ENCODE results near the gene SND1. TPM values are rescaled to one million over a fixed set of nuclear protein-coding genes. Genes with fewer than 3 reads are reported as not detected.

Gene SND1
- total and polyA plus RNA-seq, 2 donors (not counting 1 experiment from before 2014, with no cell fraction given), result 137 to 174 TPM

- H3K9ac ChIP-seq (ENCODE audit: insufficient read depth, low read length), result no peak overlapping the region
- no peak overlapping the region for H3K4me2 ChIP-seq (ENCODE audit: extremely low read depth, insufficient read depth, low read length)
- H2AFZ ChIP-seq (ENCODE audit: low read length), result no peak overlapping the region
- H4K20me1 ChIP-seq (ENCODE audit: control insufficient read depth, extremely low read depth, insufficient read depth, low read length), result no peaks in the 10 kb centered on the region
- no peaks in the 10 kb centered on the region for H3K36me3 ChIP-seq (ENCODE audit: control insufficient read depth, insufficient read depth, low read length)
- no peak overlapping the region for H3K4me3 ChIP-seq (replicated peaks in 1 of 4; ENCODE audit: control extremely low read depth in 1 of 4, insufficient read depth in 1 of 4, low read depth in 3 of 4, low read length in 4 of 4)
- H3K4me1 ChIP-seq (ENCODE audit: control insufficient read depth, extremely low read depth, insufficient read depth, low read length), result peaks cover 7% of the 10 kb centered on the region
- no peak for DNase-seq (ENCODE audit: low read depth in 2 of 2)
- no peaks in the 10 kb centered on the region for H3K79me2 ChIP-seq (ENCODE audit: control insufficient read depth, insufficient read depth, low read length)
- H3K27me3 ChIP-seq (ENCODE audit: control insufficient read depth, insufficient read depth, low read length), result no peaks in the 10 kb centered on the region
- H3K27ac ChIP-seq (ENCODE audit: insufficient read depth, low read length), result no peak overlapping the region
- TF ChIP-seq EZH2 (IDR thresholded peaks at IDR 0.05; ENCODE audit: low read length, missing control alignments), result no peak
- H3K9me3 ChIP-seq (ENCODE audit: control insufficient read depth, insufficient read depth, low read depth, low read length), result no peaks in the 10 kb centered on the region
Measured at GRCh38 chr7:127888411-127888810, 236.4 kb downstream of the SND1 start.

GRCh38 chr7:127888825-127889224 lies 236.8 kb downstream of the SND1 start:
- no peak overlapping the region for H3K27ac ChIP-seq (ENCODE audit: insufficient read depth, low read length)
- H3K9me3 ChIP-seq (ENCODE audit: control insufficient read depth, insufficient read depth, low read depth, low read length), result no peaks in the 10 kb centered on the region
- no peak overlapping the region for H3K9ac ChIP-seq (ENCODE audit: insufficient read depth, low read length)
- TF ChIP-seq EZH2 (IDR thresholded peaks at IDR 0.05; ENCODE audit: low read length, missing control alignments) (no peak), CTCF (conservative IDR thresholded peaks at IDR 0.05 in 1 of 2, IDR thresholded peaks at IDR 0.05 in 1 of 2; ENCODE audit: low read depth in 1 of 2, low read length in 2 of 2) (no peak)
- H3K36me3 ChIP-seq (ENCODE audit: control insufficient read depth, insufficient read depth, low read length), result no peaks in the 10 kb centered on the region
- no peak overlapping the region for H2AFZ ChIP-seq (ENCODE audit: low read length)
- no peaks in the 10 kb centered on the region for H3K27me3 ChIP-seq (ENCODE audit: control insufficient read depth, insufficient read depth, low read length)
- H4K20me1 ChIP-seq (ENCODE audit: control insufficient read depth, extremely low read depth, insufficient read depth, low read length), result no peaks in the 10 kb centered on the region
- H3K4me3 ChIP-seq (replicated peaks in 1 of 4; ENCODE audit: control extremely low read depth in 1 of 4, insufficient read depth in 1 of 4, low read depth in 3 of 4, low read length in 4 of 4), result no peak overlapping the region
- H3K4me1 ChIP-seq (ENCODE audit: control insufficient read depth, extremely low read depth, insufficient read depth, low read length), result peaks cover 7% of the 10 kb centered on the region
- no peak overlapping the region for H3K4me2 ChIP-seq (ENCODE audit: extremely low read depth, insufficient read depth, low read length)
- no peaks in the 10 kb centered on the region for H3K79me2 ChIP-seq (ENCODE audit: control insufficient read depth, insufficient read depth, low read length)
- DNase-seq (ENCODE audit: low read depth in 2 of 2), result no peak

- H3K36me3 ChIP-seq (ENCODE audit: control insufficient read depth, insufficient read depth, low read length), result no peaks in the 10 kb centered on the region
- H3K4me2 ChIP-seq (ENCODE audit: extremely low read depth, insufficient read depth, low read length), result no peak overlapping the region
- H3K4me3 ChIP-seq (replicated peaks in 1 of 4; ENCODE audit: control extremely low read depth in 1 of 4, insufficient read depth in 1 of 4, low read depth in 3 of 4, low read length in 4 of 4), result no peak overlapping the region
- no peaks in the 10 kb centered on the region for H3K9me3 ChIP-seq (ENCODE audit: control insufficient read depth, insufficient read depth, low read depth, low read length)
- H3K9ac ChIP-seq (ENCODE audit: insufficient read depth, low read length), result no peak overlapping the region
- no peak overlapping the region for H2AFZ ChIP-seq (ENCODE audit: low read length)
- peaks cover 7% of the 10 kb centered on the region for H3K4me1 ChIP-seq (ENCODE audit: control insufficient read depth, extremely low read depth, insufficient read depth, low read length)
- H3K27me3 ChIP-seq (ENCODE audit: control insufficient read depth, insufficient read depth, low read length), result no peaks in the 10 kb centered on the region
- no peak overlapping the region for H3K27ac ChIP-seq (ENCODE audit: insufficient read depth, low read length)
- TF ChIP-seq CTCF (conservative IDR thresholded peaks at IDR 0.05 in 1 of 2, IDR thresholded peaks at IDR 0.05 in 1 of 2; ENCODE audit: low read depth in 1 of 2, low read length in 2 of 2) (no peak), EZH2 (IDR thresholded peaks at IDR 0.05; ENCODE audit: low read length, missing control alignments) (no peak)
- no peaks in the 10 kb centered on the region for H4K20me1 ChIP-seq (ENCODE audit: control insufficient read depth, extremely low read depth, insufficient read depth, low read length)
- no peaks in the 10 kb centered on the region for H3K79me2 ChIP-seq (ENCODE audit: control insufficient read depth, insufficient read depth, low read length)
- DNase-seq (ENCODE audit: low read depth in 2 of 2), result no peak
Measured at GRCh38 chr7:127889677-127890076, 237.7 kb downstream of the SND1 start.
